Muscle of arm (tissue), 12 donors: ENCODE results near the gene NKAIN2. TPM values are rescaled to one million over a fixed set of nuclear protein-coding genes. Genes with fewer than 3 reads are reported as not detected.

Experiments used
- DNase-seq: peaks from one replicate; pipeline ENCODE4 v3.0.0-alpha.2; 2013
- polyA plus RNA-seq, 12 donors: library from polyadenylated mRNA; unstranded; fragments of 120-200 nt; gene quantifications; one replicate each; pipeline ENCODE4 v1.2.1, GENCODE V29; 2013; ENCODE audit not compliant: insufficient read length in 12 of 12

The NKAIN2 gene
- polyA plus RNA-seq, 12 donors, result 5.0 to 10.7 (median 7.4) TPM; not detected in 1

DNA sequence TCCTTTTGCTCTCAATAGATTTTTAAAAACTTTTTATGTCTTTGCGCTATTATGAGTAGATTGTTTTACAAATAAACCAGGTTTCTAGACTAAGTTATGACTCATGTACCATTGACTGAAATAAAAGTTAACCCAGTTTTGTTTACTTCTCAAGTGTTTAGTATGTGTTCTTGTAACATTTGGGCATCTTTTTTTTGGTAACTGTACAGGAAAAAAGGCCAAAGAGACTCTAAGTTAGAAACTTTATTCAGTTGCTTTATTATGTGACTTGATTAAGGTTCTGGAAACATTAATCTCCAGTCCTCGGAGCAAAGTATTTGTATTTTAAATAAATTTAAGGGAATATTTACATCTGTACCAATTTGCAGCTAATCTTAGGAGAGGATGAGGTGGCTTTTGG is 2.9 kb downstream of the NKAIN2 start:
- DNase-seq, result no peak

DNA sequence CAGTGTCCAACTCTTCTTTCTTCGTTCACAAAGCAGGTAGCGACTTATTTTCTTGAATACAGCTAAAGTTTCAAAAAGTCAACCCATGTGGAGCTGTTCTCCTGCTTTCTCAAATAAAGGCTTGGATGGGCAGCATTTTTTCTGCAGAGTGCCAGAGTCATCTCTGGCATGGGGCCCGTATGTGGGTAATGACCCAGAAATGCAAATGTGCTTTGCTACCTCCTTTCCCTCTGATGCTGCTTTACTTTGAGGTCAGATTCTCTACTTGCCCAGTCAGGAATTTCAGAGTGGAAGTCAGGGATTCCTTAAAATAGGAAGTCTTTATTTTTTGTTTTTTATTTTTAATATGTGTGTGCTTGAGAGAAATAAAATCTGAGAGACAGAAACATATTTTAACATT is 4.9 kb downstream of the NKAIN2 start:
- DNase-seq, result no peak

DNA sequence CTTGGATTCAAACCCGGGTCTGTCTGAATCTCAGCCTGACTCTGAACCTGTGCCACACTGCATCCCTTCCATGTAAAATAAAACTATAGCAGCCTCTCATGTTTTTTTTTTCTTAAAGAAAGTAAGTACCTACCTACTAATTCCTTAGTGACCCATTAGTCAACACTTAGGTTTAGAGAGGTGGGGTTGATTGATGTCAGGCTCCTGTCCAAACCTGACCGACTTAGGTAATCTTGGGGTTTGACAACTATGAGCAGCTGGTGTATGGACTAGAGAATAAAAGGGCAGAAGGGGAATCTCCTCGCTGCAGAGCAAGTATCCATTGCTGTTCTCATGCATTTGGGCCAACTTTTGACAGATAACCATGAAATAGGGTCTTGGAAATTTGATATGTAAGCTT is 6.5 kb downstream of the NKAIN2 start:
- no peak for DNase-seq

DNA sequence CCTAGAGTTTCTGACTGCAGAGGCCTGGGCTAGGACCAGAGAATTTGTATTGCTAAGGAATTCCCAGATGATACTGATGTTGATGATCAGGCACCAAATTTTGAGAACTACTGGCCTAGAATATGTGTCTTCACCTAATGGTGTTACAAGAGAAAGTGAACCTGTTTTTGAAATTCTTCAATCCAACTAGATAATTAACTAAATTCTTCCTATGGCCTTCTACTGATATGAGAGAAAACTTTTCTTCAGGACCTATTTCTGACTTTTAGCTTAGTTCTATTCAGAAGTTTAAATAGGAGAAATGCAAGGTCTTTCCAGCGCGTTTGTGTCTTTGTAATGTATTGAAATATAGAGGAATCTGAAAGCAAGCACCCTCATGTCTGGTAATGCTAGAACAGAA is 7.3 kb downstream of the NKAIN2 start:
- DNase-seq, result no peak

DNA sequence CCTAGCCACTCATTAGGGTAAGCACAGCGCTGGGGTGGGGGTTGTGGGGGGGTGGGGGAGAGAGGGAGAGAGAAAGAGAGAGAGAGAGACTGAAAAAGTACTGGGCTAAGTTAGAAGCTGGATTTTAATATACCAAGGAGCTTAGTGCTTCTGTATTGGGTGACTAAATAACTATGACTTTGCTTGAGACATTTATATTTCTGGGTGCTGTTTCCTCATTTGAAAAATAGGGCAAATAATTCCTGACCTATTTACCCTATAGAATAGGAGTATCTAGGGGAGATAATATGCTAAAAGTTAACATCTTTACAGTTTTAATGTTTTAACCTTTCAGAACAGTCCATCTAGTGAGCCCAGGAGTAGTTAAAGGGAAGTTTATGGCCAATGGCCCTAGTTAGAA is 7.7 kb downstream of the NKAIN2 start:
- no peak for DNase-seq

DNA sequence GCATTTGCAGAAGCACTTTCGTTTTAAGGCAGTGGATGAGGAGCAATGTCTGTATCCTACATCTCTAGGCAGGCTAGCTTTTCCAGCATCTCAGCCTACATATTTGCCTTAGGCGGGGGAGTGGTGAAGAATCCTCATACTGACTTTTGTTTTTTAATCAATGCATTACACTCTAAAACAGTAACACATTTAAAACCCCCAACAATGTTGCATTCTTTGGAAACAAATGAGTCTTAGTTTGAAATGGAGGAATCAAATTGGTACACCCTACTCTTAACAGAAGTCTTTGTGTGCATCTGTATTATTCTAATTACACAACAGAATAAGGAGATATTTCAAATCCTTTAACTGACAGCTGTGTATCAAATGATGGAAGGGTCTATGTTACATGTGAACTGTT is 9.0 kb downstream of the NKAIN2 start:
- no peak for DNase-seq

DNA sequence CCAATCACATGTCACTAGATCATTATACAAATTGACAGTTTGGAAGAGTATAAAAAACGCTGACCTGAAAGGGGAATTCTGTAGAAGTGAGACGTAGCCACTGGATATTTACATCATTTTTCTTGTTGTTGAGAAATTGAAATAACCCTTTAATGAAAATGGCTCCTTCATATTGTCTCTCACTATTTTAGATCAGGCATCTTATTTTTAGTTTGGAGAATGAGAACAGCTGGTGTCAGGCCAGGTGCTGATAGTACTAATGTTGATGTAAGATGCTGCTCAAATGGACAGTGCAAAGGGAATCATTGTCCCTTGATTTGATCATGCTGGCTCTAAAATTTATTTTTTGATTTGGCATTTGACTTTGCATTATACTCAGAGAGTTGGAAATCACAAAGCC is 17.4 kb downstream of the NKAIN2 start:
- no peak for DNase-seq

DNA sequence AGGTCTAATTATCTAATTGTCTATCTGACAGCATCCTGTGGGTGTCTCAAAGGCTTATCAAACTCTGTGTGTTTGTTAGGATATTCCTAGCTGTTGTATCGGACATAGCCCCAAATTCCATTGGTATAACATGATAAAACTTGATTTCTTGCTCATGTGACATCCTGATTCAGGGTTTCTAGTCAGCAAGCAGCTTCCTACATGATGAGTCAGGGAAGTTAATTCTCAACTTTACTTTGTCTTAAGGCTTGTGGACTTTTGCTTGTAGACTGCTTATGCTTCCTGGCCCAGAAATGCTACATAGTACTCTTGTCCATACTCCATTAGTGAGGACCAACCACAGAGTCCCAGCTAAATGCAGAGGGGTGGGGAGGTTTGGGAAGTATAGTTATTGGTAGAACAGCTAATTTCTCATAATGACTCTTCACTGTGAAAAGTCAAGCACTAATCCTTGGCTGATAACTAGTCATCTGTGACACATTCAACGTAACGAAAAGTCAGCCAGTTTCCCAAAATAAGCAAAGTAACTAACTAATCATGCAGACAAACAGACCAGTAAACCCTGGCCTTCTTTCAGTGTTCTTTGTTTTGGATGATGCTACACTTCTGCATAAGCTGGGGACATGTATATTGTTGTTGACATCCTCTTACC is 25.8 kb downstream of the NKAIN2 start:
- DNase-seq, result no peak

DNA sequence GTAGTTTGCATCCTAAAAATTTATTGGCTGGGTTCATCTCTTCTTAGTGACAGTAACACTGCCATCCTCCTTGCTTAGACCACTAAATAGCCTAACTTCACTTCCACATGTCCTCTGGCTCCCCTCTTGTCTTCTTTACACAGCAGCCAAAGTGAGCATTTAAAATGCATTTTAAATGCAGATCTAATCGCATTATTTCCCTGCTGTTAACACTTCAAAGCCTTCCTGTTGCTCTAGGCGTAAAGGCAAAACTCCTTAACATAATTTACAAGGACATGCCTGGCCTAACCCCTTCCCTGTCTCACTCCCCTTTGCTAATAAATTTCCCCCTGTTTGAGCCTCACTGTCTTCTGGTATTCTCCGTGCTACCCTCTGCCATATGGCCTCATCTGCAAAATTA is 26.5 kb downstream of the NKAIN2 start:
- DNase-seq, result no peak

DNA sequence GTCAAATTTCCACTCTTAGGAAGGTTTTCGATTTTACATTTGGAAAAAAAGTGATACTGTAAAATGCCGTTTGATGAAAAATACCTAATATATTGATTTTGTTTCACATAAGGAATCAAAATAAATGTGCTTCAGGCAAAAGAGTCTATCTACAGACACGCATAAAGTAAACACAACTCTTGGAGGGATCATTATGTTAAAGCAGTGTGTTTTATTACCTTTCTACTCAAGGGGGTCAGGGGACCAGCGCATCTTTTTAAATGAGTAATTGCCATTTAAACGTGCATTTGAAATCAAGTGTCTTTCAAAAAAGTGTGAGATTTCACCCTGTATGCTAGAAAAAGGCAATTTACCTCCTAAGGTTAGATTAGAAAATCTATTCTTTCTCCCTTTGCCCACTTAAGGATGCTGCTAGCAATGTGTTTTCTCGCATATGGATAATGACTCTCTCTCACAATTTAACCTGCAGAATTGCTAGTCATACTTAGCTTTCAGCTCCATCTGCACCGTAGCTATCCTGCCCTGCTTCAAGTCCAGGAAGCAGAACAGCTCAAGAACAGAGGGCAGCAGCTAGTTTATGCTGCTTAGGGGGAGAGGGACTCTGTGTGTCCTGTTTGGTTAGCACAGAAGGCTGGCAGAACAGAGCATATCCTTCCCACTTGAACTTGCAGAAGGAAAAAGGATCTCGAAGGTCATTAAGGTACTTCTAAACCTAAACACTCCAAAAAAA is 35.0 kb downstream of the NKAIN2 start:
- DNase-seq, result no peak

DNA sequence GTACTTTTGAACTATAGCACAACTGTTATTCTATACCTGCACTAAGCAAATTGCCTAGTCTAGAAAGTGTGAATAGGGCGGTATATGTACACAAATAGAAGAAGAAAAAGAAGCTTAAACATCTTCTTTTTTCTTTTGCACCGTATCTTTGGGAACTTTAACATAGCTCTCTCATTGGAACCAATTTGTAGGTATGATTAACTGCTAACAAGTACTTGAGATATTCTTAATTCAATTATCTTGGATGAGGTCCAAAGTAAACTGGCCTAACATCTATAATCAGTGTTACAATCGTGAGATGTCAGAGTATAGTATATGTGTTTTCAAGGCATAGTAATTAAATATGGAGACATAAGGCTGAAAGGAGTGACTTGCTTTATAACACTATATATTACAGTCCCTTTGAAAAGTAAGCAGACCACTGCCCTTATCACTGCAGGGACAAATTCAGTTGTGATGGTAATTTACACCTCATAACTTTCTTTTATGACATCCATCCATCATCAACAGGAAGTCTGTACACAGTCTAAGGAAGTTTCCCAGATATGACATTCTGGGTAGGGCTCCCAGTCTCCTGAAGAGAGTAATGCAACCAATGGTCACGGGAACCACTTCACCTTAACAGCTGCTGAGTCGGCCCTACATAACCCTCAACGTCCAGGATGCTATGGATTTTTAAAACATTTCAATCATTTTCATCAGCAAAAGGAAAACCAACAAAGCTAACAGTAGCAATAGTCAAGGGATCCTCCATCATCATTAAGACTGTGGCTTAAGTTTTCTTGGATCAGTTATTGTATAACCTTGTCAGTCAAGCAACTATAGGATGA is 37.6 kb downstream of the NKAIN2 start:
- DNase-seq, result no peak

DNA sequence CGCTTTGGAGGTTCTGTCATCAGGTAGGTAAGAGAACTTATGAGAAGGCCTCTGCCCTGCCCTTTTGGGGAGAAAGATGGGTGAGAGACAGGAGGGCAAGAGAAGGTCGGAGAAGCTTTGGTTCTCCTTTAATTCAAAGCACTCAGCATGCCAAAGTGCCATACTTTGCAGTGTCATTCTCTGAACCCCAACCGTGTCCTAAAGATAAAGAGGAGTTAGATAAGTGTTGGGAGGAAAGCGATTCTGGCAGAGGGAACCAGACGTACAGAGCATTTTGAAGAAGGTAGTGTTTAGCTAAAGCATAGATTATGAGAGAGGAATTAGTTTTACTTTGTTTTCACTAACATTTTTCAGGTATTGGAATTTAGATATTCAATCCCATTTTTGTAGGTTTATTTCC is 40.3 kb downstream of the NKAIN2 start:
- DNase-seq, result no peak

DNA sequence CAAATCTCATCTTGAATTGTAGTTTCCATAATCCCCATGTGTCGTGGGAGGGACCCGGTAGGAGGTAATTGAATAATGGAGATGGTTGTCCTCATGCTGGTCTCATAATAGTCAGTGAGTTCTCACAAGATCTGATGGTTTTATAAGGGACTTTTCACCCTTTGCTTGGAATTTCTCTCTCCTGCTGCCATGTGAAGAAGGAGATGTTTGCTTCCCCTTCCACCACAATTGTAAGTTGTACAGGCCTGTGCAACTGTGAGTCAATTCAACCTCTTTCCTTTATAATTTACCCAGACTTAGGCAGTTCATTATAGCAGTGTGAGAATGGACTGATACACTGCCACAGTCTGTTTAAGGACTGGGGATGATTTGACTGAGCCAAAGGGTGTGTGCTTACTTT is 44.7 kb downstream of the NKAIN2 start:
- DNase-seq, result no peak

DNA sequence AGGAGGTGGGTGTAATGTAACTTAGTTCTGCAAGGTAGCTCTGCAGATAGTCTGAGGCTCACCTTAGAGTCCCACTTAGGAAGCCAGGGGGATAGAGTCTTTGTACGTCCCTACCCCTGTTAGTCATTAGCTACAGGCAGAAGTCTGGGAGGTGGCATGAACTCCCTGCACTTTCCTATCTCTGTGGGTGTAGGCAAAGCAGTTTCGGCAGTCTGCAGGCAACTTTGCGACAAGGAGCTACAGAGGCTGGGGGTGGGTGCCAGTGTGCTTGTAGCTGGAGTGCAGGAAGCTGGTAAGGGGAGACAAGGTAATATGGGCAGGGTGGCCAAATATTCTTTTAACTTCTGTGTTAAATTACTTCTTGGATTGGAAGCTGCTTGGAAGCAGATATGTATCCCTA is 45.7 kb downstream of the NKAIN2 start:
- no peak for DNase-seq

DNA sequence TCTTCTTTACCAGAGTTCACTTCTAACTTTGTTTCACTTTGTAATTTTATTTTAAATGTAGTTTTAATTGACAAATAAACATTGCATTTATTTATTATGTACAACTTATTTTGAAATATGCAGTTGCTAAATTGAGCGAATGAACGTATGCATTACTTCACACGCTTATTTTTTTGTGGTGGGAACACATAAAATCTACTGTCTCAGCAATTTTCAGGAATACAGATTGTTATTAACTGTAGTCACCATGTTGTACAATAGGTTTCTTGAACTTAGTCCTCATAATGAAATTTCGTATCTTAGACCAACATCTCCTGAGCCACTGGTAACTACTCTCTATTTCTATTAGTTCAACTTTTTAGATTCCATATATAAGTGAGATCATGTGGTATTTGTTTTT is 46.9 kb downstream of the NKAIN2 start:
- no peak for DNase-seq

DNA sequence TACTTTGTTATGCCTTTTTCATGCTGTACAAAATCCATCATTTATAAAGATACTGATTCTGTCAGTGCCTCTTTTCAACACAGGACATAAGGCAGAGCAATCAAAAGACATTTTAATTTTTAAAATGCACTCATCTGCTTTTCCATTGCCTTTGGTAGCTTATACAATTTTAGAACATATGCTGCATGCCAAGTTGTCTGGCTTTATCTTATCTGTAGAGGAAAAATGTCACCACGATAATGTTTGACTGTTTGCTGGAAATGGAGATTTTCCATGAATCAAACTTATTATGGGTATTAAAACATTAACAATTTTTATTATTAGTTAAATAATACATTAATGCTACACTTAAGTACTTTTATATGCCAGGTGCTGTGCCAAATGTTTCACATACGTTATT is 50.5 kb downstream of the NKAIN2 start:
- DNase-seq, result no peak

DNA sequence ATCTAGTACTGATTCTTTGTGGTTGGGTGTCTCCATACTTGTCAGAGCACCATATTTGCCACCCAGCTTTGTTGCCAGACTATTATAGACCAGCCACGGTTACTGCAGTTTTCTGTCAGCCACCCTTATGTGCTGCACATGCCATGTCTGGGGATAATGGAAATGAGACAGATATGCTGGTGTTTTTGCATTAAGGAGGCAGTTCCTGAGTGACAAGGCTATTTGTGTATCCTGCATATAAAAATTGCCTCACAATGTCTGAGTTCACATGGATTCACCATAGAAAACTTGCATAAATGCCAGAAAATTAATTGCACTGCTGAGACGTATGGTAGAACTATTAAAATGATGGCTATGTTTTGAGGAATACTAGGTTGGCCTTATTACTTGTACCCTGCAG is 51.8 kb downstream of the NKAIN2 start:
- no peak for DNase-seq

DNA sequence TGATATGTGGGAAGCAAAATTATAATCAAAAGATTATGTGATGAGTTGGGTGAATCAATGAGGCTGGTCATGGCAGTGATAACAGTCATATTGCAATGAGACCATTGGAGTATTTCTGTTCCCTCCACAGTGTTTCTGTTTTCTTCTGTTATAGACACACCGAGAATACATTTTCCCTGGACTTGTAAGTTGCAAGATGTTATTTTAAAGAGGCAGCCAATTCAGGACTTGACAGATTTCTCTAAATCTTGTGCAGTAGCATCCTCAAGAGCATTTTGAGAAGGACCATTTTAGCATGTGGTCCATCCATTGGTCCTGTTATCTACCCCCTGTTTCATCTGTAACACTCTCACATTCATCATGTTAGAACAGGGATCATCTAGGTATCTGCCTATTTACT is 55.6 kb downstream of the NKAIN2 start:
- DNase-seq, result no peak

DNA sequence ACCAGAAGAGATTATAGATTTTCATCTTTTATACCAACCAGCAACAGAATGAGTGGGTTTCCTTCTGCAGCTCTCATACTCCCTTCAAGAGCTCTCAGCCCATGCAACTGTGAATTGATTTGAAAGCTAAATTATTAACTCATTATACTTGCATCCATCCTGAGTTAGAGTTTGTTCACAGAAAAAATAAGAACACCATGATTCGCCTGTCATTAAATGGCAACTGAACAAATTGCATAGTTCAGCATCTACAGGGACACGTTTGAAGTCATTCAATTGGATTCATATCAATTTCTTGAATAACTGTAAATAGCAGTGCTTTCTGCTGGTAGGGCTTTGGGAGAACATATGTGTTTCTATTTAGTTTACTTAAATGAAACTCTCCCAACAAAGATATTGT is 65.7 kb downstream of the NKAIN2 start:
- DNase-seq, result peak; percentile 28

DNA sequence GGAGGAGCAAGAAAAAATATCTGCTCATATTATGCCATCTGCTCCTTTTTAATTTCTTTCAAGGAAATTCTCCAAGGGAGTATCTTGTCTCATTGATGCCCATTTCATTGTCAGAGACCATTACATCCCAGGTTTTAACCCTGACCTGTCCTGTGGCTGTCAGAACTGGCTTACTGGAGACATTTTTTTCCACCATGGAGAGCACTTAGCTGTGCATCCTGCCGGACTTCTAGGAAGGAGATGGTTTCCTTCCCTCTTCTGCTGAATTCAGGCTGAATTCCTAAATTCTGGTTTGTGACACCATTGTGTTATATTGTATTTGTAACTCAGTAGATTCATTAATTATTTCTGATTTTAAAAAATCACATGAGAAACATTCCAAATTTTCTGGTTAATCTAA is 70.3 kb downstream of the NKAIN2 start:
- DNase-seq, result no peak

DNA sequence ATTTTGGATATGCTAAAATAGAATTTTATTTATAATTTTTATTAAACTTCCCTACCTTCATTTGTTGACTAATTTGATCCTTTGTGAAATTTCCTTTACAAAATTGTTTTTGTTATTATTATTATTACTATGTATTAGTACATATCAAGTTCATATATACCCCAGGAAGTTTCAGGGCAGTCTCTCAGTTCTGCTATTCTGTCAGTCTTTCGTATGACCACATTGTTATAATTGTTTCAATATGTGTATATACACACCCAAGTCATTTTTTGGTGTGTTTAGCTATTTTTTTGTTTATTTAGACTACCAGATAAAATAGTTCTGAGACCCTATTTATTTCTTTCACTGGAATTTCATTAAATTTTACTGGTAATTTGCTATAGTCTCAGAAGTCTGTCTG is 72.1 kb downstream of the NKAIN2 start:
- DNase-seq, result no peak

DNA sequence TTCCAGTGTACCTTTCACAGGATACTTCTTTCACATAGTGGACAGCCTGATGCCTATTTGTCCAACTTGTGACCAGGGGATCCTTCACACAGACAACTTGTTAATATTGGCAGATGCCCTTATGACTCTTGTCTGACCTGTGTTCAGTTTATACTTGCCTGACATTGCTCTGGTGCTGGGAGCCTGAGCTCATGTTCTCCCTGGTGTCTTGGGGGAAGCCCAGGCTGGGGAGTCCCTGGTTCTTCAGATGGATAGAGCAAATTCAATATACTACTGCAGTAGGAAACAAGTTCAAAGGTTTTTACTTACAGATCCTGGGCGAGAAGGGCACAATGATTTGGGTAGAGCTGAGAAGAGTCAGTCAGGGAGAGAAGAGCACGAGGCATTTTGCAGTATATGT is 76.1 kb downstream of the NKAIN2 start:
- DNase-seq, result no peak
